HCT116 (cell line): Measurements from ENCODE around the gene LMLN. TPM values are rescaled to one million over a fixed set of nuclear protein-coding genes. Genes with fewer than 3 reads are reported as not detected.

Source experiments
- ATAC-seq: fragments of 200-7000 bp; cut with Tn5 transposase; 2 replicates; pipeline ENCODE4 v1.9.1; 2020; ENCODE audit warnings: mild to moderate bottlenecking, moderate library complexity
- BruUV-seq: library from RNA; stranded (reverse); fragments of 400-500 nt; replicated peaks from 2 replicates; lab custom pipeline; 2021; lab: Mats Ljungman, UMichigan
- CTCF ChIA-PET: fragments of 300-600 bp; sonication (Branson Sonifier 250); formaldehyde crosslinking; loops from one replicate; lab custom pipeline; 2021; ENCODE audit warnings: antibody characterized with exemption; lab: Charles Lee
- POLR2A ChIA-PET: fragments of 300-600, 350-600 bp; sonication (Branson Sonifier 250); formaldehyde crosslinking; loops from one replicate; lab custom pipeline; 2021; ENCODE audit warnings: antibody characterized with exemption; lab: Charles Lee
- RAD21 ChIA-PET, 2 experiments: fragments of 300-600 bp; sonication (Branson Sonifier 250); formaldehyde crosslinking; loops; one replicate each; lab custom pipeline; 2023; ENCODE audit warnings: low total read pairs in 2 of 2; ENCODE audit not compliant: uncharacterized antibody in 2 of 2, unreplicated experiment in 2 of 2, low non-redundant PET in 1 of 2; lab: Charles Lee
- DNase-seq: peaks from one replicate; pipeline ENCODE4 v3.0.0-alpha.2; 2010; ENCODE audit warnings: low read depth, low spot score
- H2AFZ ChIP-seq: fragments of 200-600 bp; shearing (Covaris generic), sonication (generic); 2 replicates; pipeline ENCODE4 v1.6.1; 2017; ENCODE audit warnings: low read depth, mixed run types, mixed read lengths, antibody characterized with exemption, low read length; ENCODE audit not compliant: poor library complexity, severe bottlenecking
- H3K27ac ChIP-seq: 2 replicates; pipeline ENCODE4 v1.5.1; 2012; ENCODE audit warnings: low read depth, low read length
- H3K27me3 ChIP-seq: fragments of 200-600 bp; sonication (generic); 2 replicates; pipeline ENCODE4 v1.6.1; 2016; ENCODE audit warnings: mixed run types, low read length, mixed read lengths; ENCODE audit not compliant: insufficient read depth
- H3K36me3 ChIP-seq, 2 experiments: fragments of 200-500 bp in 1 of 2; fragments of 200-600 bp in 1 of 2; sonication (Bioruptor generic) in 1 of 2; sonication (generic) in 1 of 2; 2 replicates each; pipeline versions ENCODE4 v1.5.1 to v1.6.1; 2014 to 2016; ENCODE audit warnings: low read length in 2 of 2, inconsistent platforms in 1 of 2, mixed read lengths in 1 of 2, mixed run types in 1 of 2; ENCODE audit not compliant: insufficient read depth in 2 of 2, control insufficient read depth in 1 of 2
- H3K4me1 ChIP-seq, 2 experiments: fragments of 200-600 bp in 1 of 2; sonication (generic) in 1 of 2; 2 replicates each; pipeline versions ENCODE4 v1.5.1 to v1.6.1; 2012 to 2017; ENCODE audit warnings: low read length in 2 of 2, inconsistent platforms in 1 of 2, mild to moderate bottlenecking in 1 of 2, mixed read lengths in 1 of 2, mixed run types in 1 of 2, moderate library complexity in 1 of 2; ENCODE audit not compliant: insufficient read depth in 2 of 2, control insufficient read depth in 1 of 2
- H3K4me2 ChIP-seq: fragments of 200-600 bp; sonication (generic); 2 replicates; pipeline ENCODE4 v1.6.1; 2017; ENCODE audit warnings: mixed run types, low read length, mixed read lengths
- H3K4me3 ChIP-seq, 2 experiments: fragments of 200-600 bp in 1 of 2; sonication (generic) in 1 of 2; replicated peaks in 1 of 2; 2 replicates each; pipeline ENCODE4 v1.5.1; 2011 to 2016; ENCODE audit warnings: low read length in 2 of 2, control low read depth in 1 of 2, low read depth in 1 of 2, mild to moderate bottlenecking in 1 of 2, mixed read lengths in 1 of 2, mixed run types in 1 of 2
- H3K79me2 ChIP-seq: fragments of 200-600 bp; sonication (generic); 2 replicates; pipeline ENCODE4 v1.6.1; 2017; ENCODE audit warnings: mild to moderate bottlenecking, mixed run types, low read length, moderate library complexity, mixed read lengths; ENCODE audit not compliant: insufficient read depth
- H3K9ac ChIP-seq: fragments of 200-600 bp; sonication (generic); 2 replicates; pipeline ENCODE4 v1.6.1; 2016; ENCODE audit warnings: low read length, mixed read lengths
- H3K9me2 ChIP-seq: fragments of 200-600 bp; sonication (generic), shearing (Covaris generic); 2 replicates; pipeline ENCODE4 v1.6.1; 2017; ENCODE audit warnings: mixed run types, mild to moderate bottlenecking, moderate library complexity; ENCODE audit not compliant: insufficient read depth
- H3K9me3 ChIP-seq, 2 experiments: fragments of 200-500 bp in 1 of 2; fragments of 200-600 bp in 1 of 2; sonication (Bioruptor generic) in 1 of 2; sonication (generic) in 1 of 2; 2 replicates each; pipeline ENCODE4 v1.6.1; 2014 to 2017; ENCODE audit warnings: low read length in 2 of 2, mixed read lengths in 2 of 2, inconsistent platforms in 1 of 2, low read depth in 1 of 2, mild to moderate bottlenecking in 1 of 2, mixed run types in 1 of 2, moderate library complexity in 1 of 2; ENCODE audit not compliant: control insufficient read depth in 1 of 2, insufficient read depth in 1 of 2
- H4K20me1 ChIP-seq: fragments of 200-600 bp; sonication (generic), shearing (Covaris generic); 2 replicates; pipeline ENCODE4 v1.6.1; 2017; ENCODE audit warnings: mixed run types, mild to moderate bottlenecking, moderate library complexity; ENCODE audit not compliant: insufficient read depth
- CTCF ChIP-seq, 3 experiments: fragments of 200-600 bp in 1 of 3; sonication (generic) in 1 of 3; IDR thresholded peaks in 2 of 3; conservative IDR thresholded peaks in 1 of 3; 2 replicates each; pipeline ENCODE4 v1.5.1; 2012 to 2017; ENCODE audit warnings: low read depth in 2 of 3, low read length in 2 of 3, antibody characterized with exemption in 1 of 3, borderline replicate concordance in 1 of 3, control low read depth in 1 of 3, mild to moderate bottlenecking in 1 of 3, mixed read lengths in 1 of 3, mixed run types in 1 of 3, moderate library complexity in 1 of 3; ENCODE audit not compliant: insufficient read depth in 1 of 3
- REST ChIP-seq: IDR thresholded peaks from 2 replicates; pipeline ENCODE4 v1.6.1; 2012; ENCODE audit warnings: low read depth
- SIN3A ChIP-seq: IDR thresholded peaks from 2 replicates; pipeline ENCODE4 v1.6.1; 2012; ENCODE audit warnings: low read depth
- TCF7L2 ChIP-seq: IDR thresholded peaks from 2 replicates; pipeline ENCODE4 v1.7.0; 2011; ENCODE audit warnings: borderline replicate concordance, inconsistent platforms; ENCODE audit not compliant: insufficient read depth, insufficient read length; ENCODE audit errors: extremely low read depth
- intact Hi-C: fragments of 100-400 bp; cut with micrococcal nuclease; formaldehyde crosslinking; loops from 2 replicates; pipeline ENCODE4 v1.10.0; 2022
- total RNA-seq: library from RNA; stranded (reverse); gene quantifications from one replicate; pipeline ENCODE4 v1.2.1, GENCODE V29; 2021; ENCODE audit not compliant: unreplicated experiment

Gene LMLN
- total RNA-seq, 1 experiment from 2014 or later, result 7.2 TPM

- H3K9ac ChIP-seq, result peak overlapping the region; percentile 77
- H3K9me3 ChIP-seq, result no peaks in the 10 kb centered on the region
- RAD21 ChIA-PET, result no interaction called here
- H3K4me1 ChIP-seq, result peaks cover 0 to 19% of the 10 kb centered on the region in 2 experiments; a peak in 2 of 4 replicates
- CTCF ChIA-PET, result interaction anchor here (0.6 to 2.4 kb wide), 8 partner anchors 9 to 796 kb away, joined by 3 to 22 read pairs (median 4); no protein-coding TSS in a partner anchor
- H3K79me2 ChIP-seq, result no peaks in the 10 kb centered on the region; the same call in 1 of the 2 replicates
- peak; percentile 50 for DNase-seq
- POLR2A ChIA-PET, result interaction anchor here (1.2 to 1.8 kb wide), 4 partner anchors 8 to 32 kb away, joined by 3 to 7 read pairs (median 4); no protein-coding TSS in a partner anchor
- H3K9me2 ChIP-seq, result no peaks in the 10 kb centered on the region
- peak overlapping the region; percentile 91 for H3K27ac ChIP-seq
- H3K4me3 ChIP-seq, result peak overlapping the region; percentile 62 to 71
- TF ChIP-seq TCF7L2, result peak; percentile 32
- TF ChIP-seq REST, result no peak
- peak in 2 of 3 experiments; percentile 22 to 49; a peak in 2 of 6 replicates for TF ChIP-seq CTCF (IDR thresholded peaks at IDR 0.05 in 2 of 3, conservative IDR thresholded peaks at IDR 0.05 in 1 of 3; ENCODE audit: borderline replicate concordance in 1 of 3, insufficient read depth in 1 of 3, low read depth in 2 of 3, low read length in 2 of 3)
- peak; percentile 53 for TF ChIP-seq SIN3A
- intact Hi-C loops, result loop anchor here (10.0 kb wide), 1 partner anchor 115 kb away; the partner anchor contains the start of gene LMLN
- BruUV-seq, result no TSS peak
- H3K4me2 ChIP-seq, result peak overlapping the region; percentile 95
- no peaks in the 10 kb centered on the region for H3K27me3 ChIP-seq
- peak; percentile 68 for ATAC-seq
- peak overlapping the region; percentile 71 for H2AFZ ChIP-seq
- H3K36me3 ChIP-seq, result no peaks in the 10 kb centered on the region
- H4K20me1 ChIP-seq, result no peaks in the 10 kb centered on the region
These were observed 119.9 kb downstream of the LMLN start for GRCh38 chr3:198079771-198080520.
